ENCODE data around the gene CYP27B1.

The CYP27B1 gene

GRCh38 chr12:57771873-57772428, 5.1 kb upstream of the CYP27B1 start, which contains the start of gene METTL1:
TSS of gene METTL1 (minus strand) at chr12:57772105. CDS start at chr12:57772083, 22 bp downstream.
- peak within 1 kb of the TSS; percentile 99 for H3K4me3 Mint-ChIP-seq
- H3K27ac Mint-ChIP-seq, result peak within 1 kb of the TSS; percentile 100
- H3K9me3 Mint-ChIP-seq, result no peaks in the 10 kb centered on the region
- no peak for TF ChIP-seq CTCF (IDR thresholded peaks at IDR 0.05)
- peaks cover 37% of the 10 kb centered on the region for H3K4me1 Mint-ChIP-seq
- peaks cover 41% of the 10 kb centered on the region for H3K36me3 Mint-ChIP-seq (ENCODE audit: low read depth)
- peak; percentile 90 for DNase-seq
- peaks cover 34% of the 10 kb centered on the region for H3K27me3 Mint-ChIP-seq (ENCODE audit: low read depth, poor library complexity)

GRCh38 chr12:57771236-57771872, 4.5 kb upstream of the CYP27B1 start:
- H3K27me3 Mint-ChIP-seq (ENCODE audit: low read depth, poor library complexity), result peaks cover 40% of the 10 kb centered on the region

GRCh38 chr12:57770734-57771133, 3.9 kb upstream of the CYP27B1 start:
- Mint-ChIP-seq H3K36me3 (ENCODE audit: low read depth) (peaks cover 36% of the 10 kb centered on the region), H3K4me1 (peaks cover 46% of the 10 kb centered on the region), H3K4me3 (peak overlapping the region; percentile 99), H3K27me3 (ENCODE audit: low read depth, poor library complexity) (peaks cover 43% of the 10 kb centered on the region), H3K27ac (no peak overlapping the region), H3K9me3 (no peaks in the 10 kb centered on the region)
- no peak for TF ChIP-seq CTCF (IDR thresholded peaks at IDR 0.05)
- DNase-seq, result no peak

More at GRCh38 chr12:57771236-57771872, 4.5 kb upstream of the CYP27B1 start:
- no peak for TF ChIP-seq CTCF (IDR thresholded peaks at IDR 0.05)
- Mint-ChIP-seq H3K27ac (peak overlapping the region; percentile 100), H3K4me1 (peaks cover 43% of the 10 kb centered on the region), H3K9me3 (no peaks in the 10 kb centered on the region), H3K4me3 (peak overlapping the region; percentile 99), H3K36me3 (ENCODE audit: low read depth) (peaks cover 41% of the 10 kb centered on the region)
- DNase-seq, result peak; percentile 88

- H3K9me3 Mint-ChIP-seq, result no peaks in the 10 kb centered on the region
- H3K27ac Mint-ChIP-seq, result no peak overlapping the region
- peaks cover 46% of the 10 kb centered on the region for H3K4me1 Mint-ChIP-seq
- H3K36me3 Mint-ChIP-seq (ENCODE audit: low read depth), result peaks cover 33% of the 10 kb centered on the region
- H3K4me3 Mint-ChIP-seq, result peak overlapping the region; percentile 51
- H3K27me3 Mint-ChIP-seq (ENCODE audit: low read depth, poor library complexity), result peaks cover 54% of the 10 kb centered on the region
- no peak for TF ChIP-seq CTCF (IDR thresholded peaks at IDR 0.05)
- no peak for DNase-seq
Measured at GRCh38 chr12:57769594-57769993, 2.7 kb upstream of the CYP27B1 start.

- no peak for DNase-seq
- H3K9me3 Mint-ChIP-seq, result peaks cover 4% of the 10 kb centered on the region
- no peak overlapping the region for H3K4me3 Mint-ChIP-seq
- no peak for TF ChIP-seq CTCF (IDR thresholded peaks at IDR 0.05)
- peaks cover 43% of the 10 kb centered on the region for H3K4me1 Mint-ChIP-seq
- H3K27me3 Mint-ChIP-seq (ENCODE audit: low read depth, poor library complexity), result peaks cover 67% of the 10 kb centered on the region
- peaks cover 33% of the 10 kb centered on the region for H3K36me3 Mint-ChIP-seq (ENCODE audit: low read depth)
- no peak overlapping the region for H3K27ac Mint-ChIP-seq
Measured at GRCh38 chr12:57767876-57768275, 998 bp upstream of the CYP27B1 start.

- no peak overlapping the region for H3K27ac Mint-ChIP-seq
- H3K4me3 Mint-ChIP-seq, result no peak overlapping the region
- H3K36me3 Mint-ChIP-seq (ENCODE audit: low read depth), result peaks cover 33% of the 10 kb centered on the region
- H3K4me1 Mint-ChIP-seq, result peaks cover 40% of the 10 kb centered on the region
- DNase-seq, result no peak
- no peak for TF ChIP-seq CTCF (IDR thresholded peaks at IDR 0.05)
- peaks cover 72% of the 10 kb centered on the region for H3K27me3 Mint-ChIP-seq (ENCODE audit: low read depth, poor library complexity)
- H3K9me3 Mint-ChIP-seq, result peaks cover 4% of the 10 kb centered on the region
Measured at GRCh38 chr12:57767305-57767698, 424 bp upstream of the CYP27B1 start.
